ENCODE data around the gene CCDC194. TPM values are rescaled to one million over a fixed set of nuclear protein-coding genes. Genes with fewer than 3 reads are reported as not detected.

The CCDC194 gene
- not detected in 2 replicates for total RNA-seq

GRCh38 chr19:17393914-17394313, at the start of gene CCDC194:
TSS of gene CCDC194 (minus strand) at chr19:17394196. CDS start at chr19:17394158, 38 bp downstream.

DNA sequence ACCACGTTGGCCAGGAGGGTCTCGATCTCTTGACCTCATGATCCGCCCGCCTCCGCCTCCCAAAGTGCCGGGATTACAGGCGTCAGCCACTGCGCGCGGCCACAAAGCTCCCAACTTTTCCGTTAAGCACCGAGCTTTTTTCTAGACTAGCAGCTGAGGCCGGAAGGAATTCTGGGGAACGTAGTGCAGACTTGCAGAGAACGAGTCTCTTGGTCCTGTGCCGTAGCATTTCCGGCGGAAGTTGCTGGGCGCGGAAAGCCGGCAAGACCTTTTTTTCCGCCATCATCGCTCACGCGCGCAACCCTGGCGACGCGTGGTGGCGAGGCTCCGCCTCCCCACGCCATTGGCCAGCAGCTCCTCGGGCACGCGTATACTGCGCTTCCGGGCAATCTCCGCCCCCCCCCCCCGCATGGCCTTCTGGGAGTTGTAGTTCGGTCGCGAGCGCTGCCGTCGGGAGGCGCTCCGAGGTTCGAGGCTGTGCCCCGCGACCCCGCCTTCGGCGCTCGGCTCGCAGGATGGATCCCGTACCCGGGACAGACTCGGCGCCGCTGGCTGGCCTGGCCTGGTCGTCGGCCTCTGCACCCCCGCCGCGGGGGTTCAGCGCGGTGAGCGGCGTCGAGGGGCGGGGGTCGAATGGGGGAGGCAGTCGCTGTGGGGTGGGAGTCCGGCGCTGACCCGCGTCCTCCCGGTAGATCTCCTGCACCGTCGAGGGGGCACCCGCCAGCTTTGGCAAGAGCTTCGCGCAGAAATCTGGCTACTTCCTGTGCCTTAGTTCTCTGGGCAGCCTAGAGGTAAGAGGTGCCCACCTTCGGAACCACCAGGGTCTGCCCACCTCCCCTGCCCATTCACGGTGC, 25.9 kb upstream of the CCDC194 start, which contains the start of gene MVB12A:
Gene MVB12A (plus strand): TSS at position 427 of the 854 bp plus-strand sequence. CDS start 89 bp downstream, at position 516.

DNA sequence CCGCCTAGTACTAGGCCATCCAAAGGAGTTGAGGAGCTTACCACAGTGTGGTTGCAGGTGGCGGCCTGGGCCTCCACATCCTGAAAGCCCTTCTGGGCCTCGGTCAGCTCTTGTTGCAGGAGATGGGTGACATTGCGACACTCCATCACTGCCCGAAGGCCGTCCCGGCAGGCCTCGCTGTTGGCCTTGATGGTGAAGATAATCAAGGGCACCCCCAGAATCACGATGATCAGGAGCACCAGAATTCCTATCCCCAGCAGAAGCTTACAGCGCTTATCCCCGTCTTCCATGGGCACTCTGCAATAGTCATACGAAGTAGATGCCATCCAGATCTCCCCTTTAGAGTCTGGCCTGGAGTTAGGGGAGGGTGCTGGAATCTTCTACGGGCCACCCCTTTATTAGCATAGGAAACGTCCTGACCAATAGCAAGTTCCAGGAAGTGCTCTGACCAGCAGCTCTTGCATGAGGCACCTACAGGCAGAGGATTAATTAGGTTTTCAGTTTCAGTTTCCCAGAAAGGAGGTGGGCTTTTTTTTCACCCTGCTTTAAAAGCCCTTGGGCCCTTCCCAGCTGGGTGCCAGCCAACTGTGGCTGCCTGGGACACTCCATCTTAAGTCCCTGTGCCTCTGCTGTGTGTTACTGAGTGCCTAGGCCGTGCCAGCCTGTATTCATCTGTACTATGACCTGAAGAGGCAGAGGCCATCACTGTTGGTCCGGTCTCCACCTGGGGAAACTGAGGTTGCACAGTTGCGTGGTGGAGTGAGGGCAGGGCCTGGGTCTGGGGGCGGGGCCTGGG, 11.5 kb upstream of the CCDC194 start, which contains the start of gene BST2:
Gene BST2 (minus strand): TSS at position 381 of the 796 bp plus-strand sequence. CDS start 55 bp downstream, at position 326.

DNA sequence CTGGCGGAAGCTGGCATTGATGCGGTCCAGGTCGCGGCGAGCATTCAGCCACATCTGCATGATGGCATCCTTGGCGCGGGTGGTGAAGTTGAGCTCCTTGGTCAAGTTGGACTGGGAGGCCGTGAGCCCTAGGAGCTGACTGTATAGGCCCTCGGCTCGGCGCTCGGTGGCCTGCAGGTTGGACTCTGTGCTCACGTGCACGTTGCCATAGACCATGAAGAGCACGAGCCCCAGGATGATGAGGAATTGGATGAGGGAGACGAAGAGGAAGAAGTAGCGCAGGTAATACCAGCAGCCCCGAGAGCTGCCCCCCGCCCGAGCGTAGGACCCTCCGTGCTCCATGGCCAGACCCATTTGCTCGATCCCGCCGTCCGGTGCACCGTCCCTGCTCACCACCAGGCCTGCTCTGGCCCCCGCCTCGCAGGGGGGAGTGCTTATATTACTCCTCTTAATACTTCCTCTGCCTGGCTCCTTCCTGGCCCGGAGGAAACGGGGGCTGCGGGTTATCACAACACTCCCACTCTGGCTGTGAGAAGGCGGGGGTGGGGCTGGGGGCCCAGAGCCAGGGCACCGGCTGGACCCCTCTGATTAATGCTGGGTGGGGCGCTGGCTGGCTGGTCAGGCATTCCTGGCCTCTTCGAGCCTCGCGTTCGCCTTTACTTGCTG, 16.9 kb downstream of the CCDC194 start, which contains the start of gene PLVAP:
Gene PLVAP (minus strand): TSS at position 408 of the 666 bp plus-strand sequence. CDS start 54 bp downstream, at position 354.

Other genes with a start within 250 kb of the CCDC194 start
- gene USE1, start 178.8 kb downstream of the CCDC194 start, total RNA-seq: 16.6 and 19.0 TPM in 2 replicates
- 4.3 and 5.3 TPM in 2 replicates for gene OCEL1, start 168.0 kb downstream of the CCDC194 start, total RNA-seq
- gene NR2F6, start 148.3 kb downstream of the CCDC194 start, total RNA-seq: 44.4 and 54.9 TPM in 2 replicates
- 0.05 TPM in 1 of 2 replicates, not detected in the other for gene USHBP1, start 129.5 kb downstream of the CCDC194 start, total RNA-seq
- 75.2 and 78.1 TPM in 2 replicates for gene BABAM1, start 126.8 kb downstream of the CCDC194 start, total RNA-seq
- gene ANKLE1, start 112.3 kb downstream of the CCDC194 start, total RNA-seq: 0.51 and 0.59 TPM in 2 replicates
- gene ABHD8, start 90.8 kb downstream of the CCDC194 start, total RNA-seq: 11.6 and 14.0 TPM in 2 replicates
- gene MRPL34, start 88.3 kb downstream of the CCDC194 start, total RNA-seq: 21.4 and 23.2 TPM in 2 replicates
- gene DDA1, start 84.6 kb downstream of the CCDC194 start, total RNA-seq: 27.3 and 37.1 TPM in 2 replicates
- 4.5 and 7.6 TPM in 2 replicates for gene ANO8, start 59.3 kb downstream of the CCDC194 start, total RNA-seq
- gene GTPBP3, start 56.6 kb downstream of the CCDC194 start, total RNA-seq: 17.2 and 17.4 TPM in 2 replicates
- not detected in 2 replicates for gene PLVAP, start 16.9 kb downstream of the CCDC194 start, total RNA-seq
- 0.92 and 4.5 TPM in 2 replicates for gene BST2, start 11.4 kb upstream of the CCDC194 start, total RNA-seq
- gene MVB12A, start 25.9 kb upstream of the CCDC194 start, total RNA-seq: 32.3 and 41.0 TPM in 2 replicates
- under 0.01 TPM in 1 of 2 replicates, not detected in the other for gene TMEM221, start 54.5 kb upstream of the CCDC194 start, total RNA-seq
- not detected in 2 replicates for gene NXNL1, start 66.7 kb upstream of the CCDC194 start, total RNA-seq
- 17.4 and 17.8 TPM in 2 replicates for gene SLC27A1, start 76.3 kb upstream of the CCDC194 start, total RNA-seq
- 55.5 and 55.7 TPM in 2 replicates for gene PGLS, start 117.5 kb upstream of the CCDC194 start, total RNA-seq
- gene COLGALT1, start 161.5 kb upstream of the CCDC194 start, total RNA-seq: 140 and 222 TPM in 2 replicates